ENCODE data around the gene GNA14. TPM values are rescaled to one million over a fixed set of nuclear protein-coding genes. Genes with fewer than 3 reads are reported as not detected.

The GNA14 gene
- total RNA-seq, 1 donor from 2014 or later, result 0.32 TPM

GRCh38 chr9:77454663-77455062 lies 193.5 kb downstream of the GNA14 start:
- Mint-ChIP-seq H3K27me3 (ENCODE audit: unreplicated experiment) (no peaks in the 10 kb centered on the region), H3K4me3 (ENCODE audit: unreplicated experiment) (no peak overlapping the region), H3K36me3 (ENCODE audit: unreplicated experiment) (peaks cover 8% of the 10 kb centered on the region), H3K9me3 (ENCODE audit: unreplicated experiment) (no peaks in the 10 kb centered on the region), H3K27ac (ENCODE audit: unreplicated experiment) (no peak overlapping the region), H3K4me1 (ENCODE audit: low read depth, unreplicated experiment) (peaks cover 10% of the 10 kb centered on the region)
- no peak for TF ChIP-seq CTCF (IDR thresholded peaks at IDR 0.05; ENCODE audit: partially characterized antibody, unreplicated experiment)
- no peak for DNase-seq

DNA sequence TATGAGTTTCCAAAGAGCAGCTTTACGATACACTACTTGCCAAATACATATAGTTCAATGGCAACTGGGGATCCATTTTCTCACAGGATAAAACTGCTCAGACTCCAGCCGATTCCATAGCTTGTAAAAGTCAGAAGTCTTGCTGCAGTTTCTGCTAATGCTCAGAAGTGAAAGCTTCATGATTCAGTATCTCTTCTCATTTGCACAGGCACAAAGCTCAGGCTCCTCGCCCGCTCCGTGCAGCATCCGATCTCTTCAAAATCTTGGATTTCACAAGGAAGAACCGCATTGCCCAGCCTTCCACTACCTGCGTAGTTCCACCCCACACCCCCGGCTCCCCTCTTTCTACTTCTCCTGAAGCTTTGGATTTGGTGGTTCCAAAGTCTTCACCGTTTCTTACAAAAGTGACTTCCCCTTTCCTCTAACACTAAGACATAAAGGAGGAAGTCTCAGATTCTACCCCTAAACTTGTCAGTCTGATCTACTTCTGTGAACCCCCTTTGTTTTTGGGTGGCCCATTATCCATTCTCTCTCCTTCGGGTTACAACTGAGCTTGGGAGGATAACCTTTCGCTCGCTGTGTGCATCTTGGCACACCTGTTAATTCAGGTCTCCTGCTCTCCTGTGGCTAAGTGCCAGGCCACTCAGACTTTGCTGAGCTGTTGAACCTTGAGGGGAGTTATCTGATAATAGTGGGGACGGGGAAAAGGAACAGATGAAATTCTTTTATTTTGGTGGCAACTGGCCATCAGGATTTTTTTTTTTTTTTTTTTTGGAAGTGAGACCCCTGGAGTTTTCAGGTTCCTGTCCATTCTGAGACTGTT lies 194.1 kb downstream of the GNA14 start:
- H3K27me3 Mint-ChIP-seq (ENCODE audit: unreplicated experiment), result no peaks in the 10 kb centered on the region
- peaks cover 10% of the 10 kb centered on the region for H3K4me1 Mint-ChIP-seq (ENCODE audit: low read depth, unreplicated experiment)
- H3K27ac Mint-ChIP-seq (ENCODE audit: unreplicated experiment), result no peak overlapping the region
- no peak overlapping the region for H3K4me3 Mint-ChIP-seq (ENCODE audit: unreplicated experiment)
- DNase-seq, result no peak
- no peaks in the 10 kb centered on the region for H3K9me3 Mint-ChIP-seq (ENCODE audit: unreplicated experiment)
- H3K36me3 Mint-ChIP-seq (ENCODE audit: unreplicated experiment), result peaks cover 8% of the 10 kb centered on the region
- TF ChIP-seq CTCF (IDR thresholded peaks at IDR 0.05; ENCODE audit: partially characterized antibody, unreplicated experiment), result no peak

- Mint-ChIP-seq H3K36me3 (ENCODE audit: unreplicated experiment) (peaks cover 18% of the 10 kb centered on the region), H3K4me1 (ENCODE audit: low read depth, unreplicated experiment) (peaks cover 2% of the 10 kb centered on the region), H3K27ac (ENCODE audit: unreplicated experiment) (no peak overlapping the region), H3K4me3 (ENCODE audit: unreplicated experiment) (no peak overlapping the region), H3K27me3 (ENCODE audit: unreplicated experiment) (peaks cover 3% of the 10 kb centered on the region), H3K9me3 (ENCODE audit: unreplicated experiment) (no peaks in the 10 kb centered on the region)
- DNase-seq, result no peak
- no peak for TF ChIP-seq CTCF (IDR thresholded peaks at IDR 0.05; ENCODE audit: partially characterized antibody, unreplicated experiment)
Observed at GRCh38 chr9:77451507-77451906, 196.6 kb downstream of the GNA14 start.

DNA sequence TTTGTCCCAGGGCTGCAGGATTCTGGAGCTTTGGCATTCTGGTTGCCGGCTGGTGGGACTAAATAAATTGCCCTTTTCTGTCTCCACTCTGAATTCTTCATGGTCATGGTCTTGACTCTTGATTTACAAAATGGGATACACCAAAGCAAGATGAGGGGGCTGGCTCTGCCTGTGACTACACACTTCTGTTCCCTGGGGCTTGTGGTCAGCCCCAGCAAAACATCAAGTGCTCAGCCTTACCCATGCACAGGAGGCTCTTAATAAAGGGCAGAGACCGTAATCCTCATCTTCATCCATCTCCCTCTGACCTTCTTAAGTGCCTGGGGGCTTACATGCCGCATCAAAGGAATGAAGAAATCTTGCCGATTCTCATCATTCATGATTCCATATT lies 198.0 kb downstream of the GNA14 start:
- Mint-ChIP-seq H3K27me3 (ENCODE audit: unreplicated experiment) (peaks cover 3% of the 10 kb centered on the region), H3K27ac (ENCODE audit: unreplicated experiment) (no peak overlapping the region)
- TF ChIP-seq CTCF (IDR thresholded peaks at IDR 0.05; ENCODE audit: partially characterized antibody, unreplicated experiment), result no peak

More for the DNA sequence above, 198.0 kb downstream of the GNA14 start:
- H3K4me1 Mint-ChIP-seq (ENCODE audit: low read depth, unreplicated experiment), result no peaks in the 10 kb centered on the region
- peaks cover 18% of the 10 kb centered on the region for H3K36me3 Mint-ChIP-seq (ENCODE audit: unreplicated experiment)
- no peak for DNase-seq
- H3K9me3 Mint-ChIP-seq (ENCODE audit: unreplicated experiment), result no peaks in the 10 kb centered on the region
- no peak overlapping the region for H3K4me3 Mint-ChIP-seq (ENCODE audit: unreplicated experiment)

All from glutamatergic neuron (in vitro differentiated cells).